Tibial nerve (tissue), 4 donors: ENCODE measurements around the gene ANKRD28.

Experiments used
- EP300 ChIP-seq, 2 donors: sonication (generic); formaldehyde crosslinking; IDR thresholded peaks; one replicate each; pipeline ENCODE4 v1.6.1; 2017; ENCODE audit warnings: antibody characterized with exemption in 2 of 2, mild to moderate bottlenecking in 1 of 2
- POLR2A ChIP-seq, 2 donors: fragments of 450-650 bp; IDR thresholded peaks; one replicate each; pipeline ENCODE4 v1.6.1; 2017; ENCODE audit warnings: antibody characterized with exemption in 2 of 2, mild to moderate bottlenecking in 2 of 2, moderate library complexity in 2 of 2
- TF ChIP-seq, protein P1 (sequence below), 5 experiments: fragments of 200-600 bp in 3 of 5; fragments of 450-650 bp in 2 of 5; sonication (generic) in 3 of 5; IDR thresholded peaks; one replicate each; pipeline ENCODE4 v1.5.1; 2016 to 2019; ENCODE audit warnings: antibody characterized with exemption in 5 of 5, mild to moderate bottlenecking in 3 of 5, moderate library complexity in 2 of 5

GRCh38 chr3:15757824-15758223 is 40.0 kb downstream of the ANKRD28 start:
- TF ChIP-seq POLR2A (IDR thresholded peaks at IDR 0.05) (no peak), EP300 (IDR thresholded peaks at IDR 0.05) (no peak)
- TF ChIP-seq, protein P1, sequence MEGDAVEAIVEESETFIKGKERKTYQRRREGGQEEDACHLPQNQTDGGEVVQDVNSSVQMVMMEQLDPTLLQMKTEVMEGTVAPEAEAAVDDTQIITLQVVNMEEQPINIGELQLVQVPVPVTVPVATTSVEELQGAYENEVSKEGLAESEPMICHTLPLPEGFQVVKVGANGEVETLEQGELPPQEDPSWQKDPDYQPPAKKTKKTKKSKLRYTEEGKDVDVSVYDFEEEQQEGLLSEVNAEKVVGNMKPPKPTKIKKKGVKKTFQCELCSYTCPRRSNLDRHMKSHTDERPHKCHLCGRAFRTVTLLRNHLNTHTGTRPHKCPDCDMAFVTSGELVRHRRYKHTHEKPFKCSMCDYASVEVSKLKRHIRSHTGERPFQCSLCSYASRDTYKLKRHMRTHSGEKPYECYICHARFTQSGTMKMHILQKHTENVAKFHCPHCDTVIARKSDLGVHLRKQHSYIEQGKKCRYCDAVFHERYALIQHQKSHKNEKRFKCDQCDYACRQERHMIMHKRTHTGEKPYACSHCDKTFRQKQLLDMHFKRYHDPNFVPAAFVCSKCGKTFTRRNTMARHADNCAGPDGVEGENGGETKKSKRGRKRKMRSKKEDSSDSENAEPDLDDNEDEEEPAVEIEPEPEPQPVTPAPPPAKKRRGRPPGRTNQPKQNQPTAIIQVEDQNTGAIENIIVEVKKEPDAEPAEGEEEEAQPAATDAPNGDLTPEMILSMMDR (IDR thresholded peaks at IDR 0.05): no peak
